Osteoblast (primary cell): Measurements from ENCODE around the gene ITSN2. TPM values are rescaled to one million over a fixed set of nuclear protein-coding genes. Genes with fewer than 3 reads are reported as not detected.
A peak's percentile ranks its signal among the peaks of the same experiment; 100 is the strongest.

Source experiments
- DNase-seq: peaks from one replicate; pipeline ENCODE4 v3.0.0; 2011; ENCODE audit warnings: low spot score, mixed read lengths; ENCODE audit not compliant: insufficient read length; ENCODE audit errors: missing footprints
- H2AFZ ChIP-seq: 2 replicates; pipeline ENCODE4 v1.6.0; 2011; ENCODE audit warnings: mild to moderate bottlenecking, low read length
- H3K27ac ChIP-seq: 2 replicates; pipeline ENCODE4 v1.5.1; 2011; ENCODE audit warnings: mild to moderate bottlenecking, low read depth, low read length, moderate library complexity
- H3K27me3 ChIP-seq: 2 replicates; pipeline ENCODE4 v1.6.0; 2012; ENCODE audit warnings: mild to moderate bottlenecking, control low read depth, inconsistent platforms, low read length, moderate library complexity; ENCODE audit not compliant: insufficient read depth
- H3K36me3 ChIP-seq: 2 replicates; pipeline ENCODE4 v1.5.1; 2011; ENCODE audit warnings: mild to moderate bottlenecking, low read length, control low read depth, moderate library complexity; ENCODE audit not compliant: insufficient read depth
- H3K4me1 ChIP-seq: 2 replicates; pipeline ENCODE4 v1.5.1; 2011; ENCODE audit warnings: mild to moderate bottlenecking, low read length, control low read depth, moderate library complexity; ENCODE audit not compliant: insufficient read depth
- H3K4me2 ChIP-seq: 2 replicates; pipeline ENCODE4 v1.6.0; 2011; ENCODE audit warnings: mild to moderate bottlenecking, low read length; ENCODE audit not compliant: insufficient read depth
- H3K4me3 ChIP-seq: fragments of 200-600 bp; sonication (generic); 3 replicates; pipeline ENCODE4 v1.5.1; 2012; ENCODE audit warnings: mild to moderate bottlenecking, low read length, inconsistent platforms; ENCODE audit not compliant: insufficient read depth
- H3K79me2 ChIP-seq: 2 replicates; pipeline ENCODE4 v1.6.0; 2012; ENCODE audit warnings: mild to moderate bottlenecking, low read length, control low read depth, inconsistent platforms; ENCODE audit not compliant: insufficient read depth
- H3K9me3 ChIP-seq: 2 replicates; pipeline ENCODE4 v1.5.1; 2011; ENCODE audit warnings: low read depth, low read length, control low read depth
- H4K20me1 ChIP-seq: 2 replicates; pipeline ENCODE4 v1.6.0; 2012; ENCODE audit warnings: mild to moderate bottlenecking, low read length, control low read depth; ENCODE audit not compliant: insufficient read depth
- total RNA-seq: library from RNA; depleted of rRNA; stranded (reverse); fragments of >200 nt; gene quantifications from 2 replicates; pipeline ENCODE4 v1.2.3, GENCODE V29; 2012
- TF ChIP-seq, protein P1 (sequence below): IDR thresholded peaks from 2 replicates; pipeline ENCODE4 v1.5.1; 2011; ENCODE audit warnings: mild to moderate bottlenecking, low read depth, low read length, moderate library complexity; ENCODE audit errors: extremely low read depth

ITSN2 gene
- total RNA-seq, 1 donor = 33.7 TPM

DNA sequence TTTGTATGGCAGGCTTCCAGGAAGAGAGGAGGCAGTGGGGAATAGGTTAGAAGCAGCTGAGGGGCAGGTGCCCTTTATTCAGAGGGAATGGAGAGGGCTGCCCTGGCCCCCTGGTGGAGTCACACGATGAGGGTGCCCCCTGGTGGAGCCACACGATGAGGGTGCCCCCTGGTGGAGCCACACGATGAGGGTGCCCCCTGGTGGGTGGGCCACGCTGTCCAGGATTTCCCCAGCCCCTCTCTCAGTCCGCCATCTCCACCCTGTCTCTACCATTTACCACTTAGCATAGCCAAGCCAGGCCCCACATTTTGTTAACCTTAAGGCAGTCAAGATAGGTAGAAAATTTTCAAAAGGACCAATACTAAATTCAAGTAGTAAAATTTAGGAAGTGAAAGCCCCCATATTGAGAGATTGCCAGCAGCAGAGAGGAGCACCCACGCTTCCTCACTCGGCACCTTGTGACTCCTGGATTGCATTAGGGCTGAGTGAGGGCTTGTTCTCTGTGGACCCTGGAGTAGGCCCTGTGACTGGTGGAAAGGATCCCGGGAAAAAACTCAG lies 195.8 kb downstream of the ITSN2 start:
- DNase-seq = peak; percentile 65
- H2AFZ ChIP-seq = no peak overlapping the region

DNA sequence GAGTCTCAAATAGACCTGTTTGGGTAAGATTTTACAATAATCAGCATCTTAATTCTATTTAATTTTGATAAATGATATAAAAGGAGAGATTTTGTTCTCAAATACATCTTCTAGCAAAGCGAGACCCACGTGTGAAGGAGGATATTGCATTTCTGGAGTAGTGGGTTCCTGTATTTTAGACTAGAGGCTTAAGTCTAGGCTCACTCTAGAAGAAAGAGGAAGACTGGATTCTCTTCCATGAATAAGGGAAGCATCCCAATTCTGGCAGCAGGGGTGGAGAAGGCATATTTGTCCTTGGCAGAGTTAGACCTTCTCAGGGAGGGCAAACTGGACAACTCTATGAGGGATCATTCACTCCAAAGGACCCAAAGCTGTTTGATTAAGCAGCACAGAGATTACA lies 196.7 kb downstream of the ITSN2 start:
- H4K20me1 ChIP-seq = no peaks in the 10 kb centered on the region
- H3K36me3 ChIP-seq = no peaks in the 10 kb centered on the region
- H3K4me3 ChIP-seq = no peak overlapping the region
- H3K27ac ChIP-seq = no peak overlapping the region
- H2AFZ ChIP-seq = no peak overlapping the region
- no peaks in the 10 kb centered on the region for H3K9me3 ChIP-seq
- no peak overlapping the region for H3K4me2 ChIP-seq
- no peaks in the 10 kb centered on the region for H3K79me2 ChIP-seq
- TF ChIP-seq, protein P1, sequence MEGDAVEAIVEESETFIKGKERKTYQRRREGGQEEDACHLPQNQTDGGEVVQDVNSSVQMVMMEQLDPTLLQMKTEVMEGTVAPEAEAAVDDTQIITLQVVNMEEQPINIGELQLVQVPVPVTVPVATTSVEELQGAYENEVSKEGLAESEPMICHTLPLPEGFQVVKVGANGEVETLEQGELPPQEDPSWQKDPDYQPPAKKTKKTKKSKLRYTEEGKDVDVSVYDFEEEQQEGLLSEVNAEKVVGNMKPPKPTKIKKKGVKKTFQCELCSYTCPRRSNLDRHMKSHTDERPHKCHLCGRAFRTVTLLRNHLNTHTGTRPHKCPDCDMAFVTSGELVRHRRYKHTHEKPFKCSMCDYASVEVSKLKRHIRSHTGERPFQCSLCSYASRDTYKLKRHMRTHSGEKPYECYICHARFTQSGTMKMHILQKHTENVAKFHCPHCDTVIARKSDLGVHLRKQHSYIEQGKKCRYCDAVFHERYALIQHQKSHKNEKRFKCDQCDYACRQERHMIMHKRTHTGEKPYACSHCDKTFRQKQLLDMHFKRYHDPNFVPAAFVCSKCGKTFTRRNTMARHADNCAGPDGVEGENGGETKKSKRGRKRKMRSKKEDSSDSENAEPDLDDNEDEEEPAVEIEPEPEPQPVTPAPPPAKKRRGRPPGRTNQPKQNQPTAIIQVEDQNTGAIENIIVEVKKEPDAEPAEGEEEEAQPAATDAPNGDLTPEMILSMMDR = no peak
- no peaks in the 10 kb centered on the region for H3K4me1 ChIP-seq
- no peaks in the 10 kb centered on the region for H3K27me3 ChIP-seq
- DNase-seq = no peak

More for the DNA sequence above, 195.8 kb downstream of the ITSN2 start:
- H3K79me2 ChIP-seq = no peaks in the 10 kb centered on the region
- H3K4me2 ChIP-seq = no peak overlapping the region
- no peaks in the 10 kb centered on the region for H3K36me3 ChIP-seq
- H3K27me3 ChIP-seq = no peaks in the 10 kb centered on the region
- H3K4me3 ChIP-seq = no peak overlapping the region
- TF ChIP-seq, protein P1 = peak; percentile 58
- H3K4me1 ChIP-seq = no peaks in the 10 kb centered on the region
- H3K27ac ChIP-seq = no peak overlapping the region
- H4K20me1 ChIP-seq = no peaks in the 10 kb centered on the region
- no peaks in the 10 kb centered on the region for H3K9me3 ChIP-seq

DNA sequence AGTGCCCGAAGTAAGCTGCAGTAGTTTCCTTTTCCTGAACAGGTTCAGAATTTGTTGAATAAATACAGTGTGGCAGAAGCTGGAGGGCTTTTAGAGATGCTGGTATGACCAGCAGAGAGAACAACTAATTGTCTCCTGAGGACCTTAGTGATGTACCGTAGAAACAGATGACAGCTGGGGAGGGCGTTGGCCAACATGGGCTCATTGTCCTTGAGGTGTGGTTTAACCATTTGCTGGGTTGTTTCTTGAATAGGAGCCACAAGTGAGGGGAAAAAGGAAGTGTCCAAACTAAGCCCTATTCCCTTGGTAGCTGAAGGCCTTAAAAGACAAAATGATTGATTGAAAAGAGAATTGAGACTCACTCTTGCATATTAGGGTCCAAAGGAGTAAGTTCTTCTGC lies 197.2 kb downstream of the ITSN2 start:
- Histone ChIP-seq H3K79me2 (no peaks in the 10 kb centered on the region), H3K27ac (no peak overlapping the region), H3K4me2 (no peak overlapping the region), H2AFZ (no peak overlapping the region), H3K9me3 (no peaks in the 10 kb centered on the region), H3K27me3 (no peaks in the 10 kb centered on the region), H3K4me1 (no peaks in the 10 kb centered on the region), H3K4me3 (no peak overlapping the region), H4K20me1 (no peaks in the 10 kb centered on the region), H3K36me3 (no peaks in the 10 kb centered on the region)
- TF ChIP-seq, protein P1 = no peak
- DNase-seq = no peak

DNA sequence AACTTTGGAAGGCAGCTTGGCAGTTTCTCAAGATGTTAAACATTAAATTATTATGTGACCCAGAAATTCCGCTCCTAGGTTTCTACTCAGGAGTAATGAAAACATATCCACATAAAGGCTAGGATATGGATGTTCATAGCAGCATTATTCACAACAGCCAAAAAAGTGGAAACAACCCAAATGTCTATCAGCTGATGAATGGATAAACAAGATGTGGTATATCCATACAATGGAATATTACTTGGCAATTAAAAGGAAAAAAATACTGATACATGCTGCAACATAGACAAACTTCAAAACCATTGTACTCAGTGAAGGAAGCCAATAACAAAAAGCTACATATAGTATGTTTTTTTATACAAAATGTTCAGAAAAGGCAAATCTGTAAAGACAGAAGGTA lies 197.8 kb downstream of the ITSN2 start:
- Histone ChIP-seq H3K4me1 (no peaks in the 10 kb centered on the region), H3K79me2 (no peaks in the 10 kb centered on the region), H3K4me3 (no peak overlapping the region), H3K27me3 (no peaks in the 10 kb centered on the region), H3K27ac (no peak overlapping the region), H3K36me3 (no peaks in the 10 kb centered on the region), H3K9me3 (no peaks in the 10 kb centered on the region), H3K4me2 (no peak overlapping the region), H2AFZ (no peak overlapping the region), H4K20me1 (no peaks in the 10 kb centered on the region)
- TF ChIP-seq, protein P1 = no peak
- no peak for DNase-seq
